ENCODE data around the gene AMBRA1.

Gene AMBRA1

GRCh38 chr11:46505741-46506482, 87.9 kb downstream of the AMBRA1 start:
- Histone ChIP-seq H3K27me3 (ENCODE audit: insufficient read depth, poor library complexity, severe bottlenecking) (no peaks in the 10 kb centered on the region), H3K4me3 (replicated peaks; ENCODE audit: insufficient read depth, low read length) (no peak overlapping the region), H3K27ac (replicated peaks) (no peak overlapping the region)
- DNase-seq (ENCODE audit: low read depth in 1 of 2, low spot score in 1 of 2): no peak
- no peak for TF ChIP-seq POLR2AphosphoS5 (IDR thresholded peaks at IDR 0.05; ENCODE audit: low read depth)
- no peak for TF ChIP-seq SPI1 (IDR thresholded peaks at IDR 0.05; ENCODE audit: borderline replicate concordance, low read depth)

- no peak for DNase-seq (ENCODE audit: low read depth in 1 of 2, low spot score in 1 of 2)
- Histone ChIP-seq H3K4me3 (replicated peaks; ENCODE audit: insufficient read depth, low read length) (no peak overlapping the region), H3K27me3 (ENCODE audit: insufficient read depth, poor library complexity, severe bottlenecking) (no peaks in the 10 kb centered on the region), H3K27ac (replicated peaks) (no peak overlapping the region)
- TF ChIP-seq GABPA (IDR thresholded peaks at IDR 0.05; ENCODE audit: low read depth): no peak
- no peak for TF ChIP-seq CTCF (IDR thresholded peaks at IDR 0.05; ENCODE audit: insufficient read depth, low read length)
- no peak for TF ChIP-seq SPI1 (IDR thresholded peaks at IDR 0.05; ENCODE audit: borderline replicate concordance, low read depth)
- TF ChIP-seq POLR2AphosphoS5 (IDR thresholded peaks at IDR 0.05; ENCODE audit: low read depth): no peak
- no peak for TF ChIP-seq REST (IDR thresholded peaks at IDR 0.05; ENCODE audit: insufficient replicate concordance, low read depth)
Measured at GRCh38 chr11:46504817-46505613, 88.8 kb downstream of the AMBRA1 start.

GRCh38 chr11:46499821-46500220, 94.0 kb downstream of the AMBRA1 start:
- TF ChIP-seq CTCF (IDR thresholded peaks at IDR 0.05; ENCODE audit: insufficient read depth, low read length) (no peak), SPI1 (IDR thresholded peaks at IDR 0.05; ENCODE audit: borderline replicate concordance, low read depth) (no peak), POLR2AphosphoS5 (IDR thresholded peaks at IDR 0.05; ENCODE audit: low read depth) (no peak), GABPA (IDR thresholded peaks at IDR 0.05; ENCODE audit: low read depth) (no peak), REST (IDR thresholded peaks at IDR 0.05; ENCODE audit: insufficient replicate concordance, low read depth) (no peak)
- DNase-seq (ENCODE audit: low read depth in 1 of 2, low spot score in 1 of 2): no peak
- no peak overlapping the region for H3K27ac ChIP-seq (replicated peaks)
- no peaks in the 10 kb centered on the region for H3K27me3 ChIP-seq (ENCODE audit: insufficient read depth, poor library complexity, severe bottlenecking)
- H3K4me3 ChIP-seq (replicated peaks; ENCODE audit: insufficient read depth, low read length): no peak overlapping the region

- Histone ChIP-seq H3K27me3 (ENCODE audit: insufficient read depth, poor library complexity, severe bottlenecking) (no peaks in the 10 kb centered on the region), H3K4me3 (replicated peaks; ENCODE audit: insufficient read depth, low read length) (no peak overlapping the region), H3K27ac (replicated peaks) (no peak overlapping the region)
- TF ChIP-seq SPI1 (IDR thresholded peaks at IDR 0.05; ENCODE audit: borderline replicate concordance, low read depth): no peak
- no peak for TF ChIP-seq REST (IDR thresholded peaks at IDR 0.05; ENCODE audit: insufficient replicate concordance, low read depth)
- TF ChIP-seq POLR2AphosphoS5 (IDR thresholded peaks at IDR 0.05; ENCODE audit: low read depth): no peak
- TF ChIP-seq GABPA (IDR thresholded peaks at IDR 0.05; ENCODE audit: low read depth): no peak
- TF ChIP-seq CTCF (IDR thresholded peaks at IDR 0.05; ENCODE audit: insufficient read depth, low read length): no peak
- DNase-seq (ENCODE audit: low read depth in 1 of 2, low spot score in 1 of 2): no peak
Measured at GRCh38 chr11:46498968-46499367, 94.9 kb downstream of the AMBRA1 start.
